Measurements from ENCODE around the gene CNTN4.

CNTN4 gene

GRCh38 chr3:2512881-2513280, 414.2 kb downstream of the CNTN4 start:
- no peak for TF ChIP-seq CTCF (IDR thresholded peaks at IDR 0.05; ENCODE audit: insufficient read depth, low read depth, low read length, missing control alignments)
- no peak overlapping the region for H3K4me3 ChIP-seq (ENCODE audit: low read length)
- no peak for DNase-seq (ENCODE audit: low read depth)

GRCh38 chr3:2513986-2514385, 415.3 kb downstream of the CNTN4 start:
- no peak overlapping the region for H3K4me3 ChIP-seq (ENCODE audit: low read length)
- DNase-seq (ENCODE audit: low read depth): no peak
- TF ChIP-seq CTCF (IDR thresholded peaks at IDR 0.05; ENCODE audit: insufficient read depth, low read depth, low read length, missing control alignments): no peak

- DNase-seq (ENCODE audit: low read depth): no peak
- no peak for TF ChIP-seq CTCF (IDR thresholded peaks at IDR 0.05; ENCODE audit: insufficient read depth, low read depth, low read length, missing control alignments)
- no peak overlapping the region for H3K4me3 ChIP-seq (ENCODE audit: low read length)
These were observed 418.2 kb downstream of the CNTN4 start for GRCh38 chr3:2516762-2517441.

- no peak overlapping the region for H3K4me3 ChIP-seq (ENCODE audit: low read length)
- TF ChIP-seq CTCF (IDR thresholded peaks at IDR 0.05; ENCODE audit: insufficient read depth, low read depth, low read length, missing control alignments): no peak
- DNase-seq (ENCODE audit: low read depth): no peak
These were observed 419.0 kb downstream of the CNTN4 start for GRCh38 chr3:2517500-2518172.

GRCh38 chr3:2523281-2523836, 424.7 kb downstream of the CNTN4 start:
- DNase-seq (ENCODE audit: low read depth): no peak
- H3K4me3 ChIP-seq (ENCODE audit: low read length): no peak overlapping the region
- no peak for TF ChIP-seq CTCF (IDR thresholded peaks at IDR 0.05; ENCODE audit: insufficient read depth, low read depth, low read length, missing control alignments)

- DNase-seq (ENCODE audit: low read depth): no peak
- no peak overlapping the region for H3K4me3 ChIP-seq (ENCODE audit: low read length)
- TF ChIP-seq CTCF (IDR thresholded peaks at IDR 0.05; ENCODE audit: insufficient read depth, low read depth, low read length, missing control alignments): no peak
These were observed 427.3 kb downstream of the CNTN4 start for GRCh38 chr3:2525968-2526367.

Measured in epithelial cell of esophagus (primary cell).